ENCODE results near the gene TUBAL3. TPM values are rescaled to one million over a fixed set of nuclear protein-coding genes. Genes with fewer than 3 reads are reported as not detected.

The TUBAL3 gene
- total and polyA plus RNA-seq, 10 donors = not detected

- intact Hi-C loops (cut with DNase I; ENCODE audit: low total_unique reads) = no loop called here
- no peak overlapping the region for H3K27ac ChIP-seq
- 90 to 94% (median 91%) methylated on average over 14 of the region's 14 CpGs for WGBS, 5 donors
- H3K4me1 ChIP-seq = no peaks in the 10 kb centered on the region
- no peak for DNase-seq
- H3K4me3 ChIP-seq = no peak overlapping the region
- TF ChIP-seq CTCF (IDR thresholded peaks at IDR 0.05 in 8 of 11, conservative IDR thresholded peaks at IDR 0.05 in 3 of 11) (no peak), POLR2AphosphoS5 (IDR thresholded peaks at IDR 0.05) (no peak), POLR2A (IDR thresholded peaks at IDR 0.05) (no peak)
- H3K36me3 ChIP-seq = no peaks in the 10 kb centered on the region
- H3K27me3 ChIP-seq (replicated peaks in 1 of 7) = peaks cover 0 to 8% (median 0%) of the 10 kb centered on the region in 7 donors
- peaks cover 15 to 43% (median 36%) of the 10 kb centered on the region in 8 donors for H3K9me3 ChIP-seq
These were observed 11.1 kb downstream of the TUBAL3 start for GRCh38 chr10:5393529-5393928.

GRCh38 chr10:5391790-5392189 lies 12.8 kb downstream of the TUBAL3 start:
- no peak for DNase-seq
- 94 to 97% (median 96%) methylated on average over 3 of the region's 3 CpGs for WGBS, 5 donors

GRCh38 chr10:5390607-5391205 lies 13.9 kb downstream of the TUBAL3 start:
- WGBS, 5 donors = 92 to 100% (median 97%) methylated on average over 1 of the region's 1 CpG
- intact Hi-C loops (cut with DNase I; ENCODE audit: low total_unique reads) = no loop called here
- Histone ChIP-seq H3K4me1 (no peaks in the 10 kb centered on the region), H3K27ac (no peak overlapping the region), H3K36me3 (no peaks in the 10 kb centered on the region), H3K4me3 (no peak overlapping the region), H3K27me3 (replicated peaks in 1 of 7) (no peaks in the 10 kb centered on the region), H3K9me3 (peaks cover 15 to 44% (median 36%) of the 10 kb centered on the region in 8 donors)
- TF ChIP-seq POLR2A (IDR thresholded peaks at IDR 0.05) = no peak
- TF ChIP-seq CTCF (IDR thresholded peaks at IDR 0.05 in 8 of 11, conservative IDR thresholded peaks at IDR 0.05 in 3 of 11) = no peak
- no peak for TF ChIP-seq POLR2AphosphoS5 (IDR thresholded peaks at IDR 0.05)
- no peak for DNase-seq

More at GRCh38 chr10:5391790-5392189, 12.8 kb downstream of the TUBAL3 start:
- H3K36me3 ChIP-seq = no peaks in the 10 kb centered on the region
- no peak for TF ChIP-seq CTCF (IDR thresholded peaks at IDR 0.05 in 8 of 11, conservative IDR thresholded peaks at IDR 0.05 in 3 of 11)
- no peak for TF ChIP-seq POLR2A (IDR thresholded peaks at IDR 0.05)
- no peak for TF ChIP-seq POLR2AphosphoS5 (IDR thresholded peaks at IDR 0.05)
- intact Hi-C loops (cut with DNase I; ENCODE audit: low total_unique reads) = no loop called here
- no peaks in the 10 kb centered on the region for H3K4me1 ChIP-seq
- H3K4me3 ChIP-seq = no peak overlapping the region
- H3K27me3 ChIP-seq (replicated peaks in 1 of 7) = no peaks in the 10 kb centered on the region
- no peak overlapping the region for H3K27ac ChIP-seq
- H3K9me3 ChIP-seq = peaks cover 15 to 44% (median 36%) of the 10 kb centered on the region in 8 donors

GRCh38 chr10:5387169-5387568 lies 17.5 kb downstream of the TUBAL3 start:
- Histone ChIP-seq H3K9me3 (peaks cover 15 to 37% (median 34%) of the 10 kb centered on the region in 8 donors), H3K4me1 (no peaks in the 10 kb centered on the region), H3K36me3 (no peaks in the 10 kb centered on the region), H3K27me3 (replicated peaks in 1 of 7) (no peaks in the 10 kb centered on the region), H3K4me3 (no peak overlapping the region), H3K27ac (no peak overlapping the region)
- intact Hi-C loops (cut with DNase I; ENCODE audit: low total_unique reads) = loop anchor here (10.0 kb wide), 1 partner anchor 542 kb away; no protein-coding TSS in a partner anchor
- WGBS, 5 donors = 76 to 91% (median 87%) methylated on average over 5 of the region's 5 CpGs
- TF ChIP-seq POLR2A (IDR thresholded peaks at IDR 0.05) (no peak), CTCF (IDR thresholded peaks at IDR 0.05 in 8 of 11, conservative IDR thresholded peaks at IDR 0.05 in 3 of 11) (no peak), POLR2AphosphoS5 (IDR thresholded peaks at IDR 0.05) (no peak)
- DNase-seq = no peak

All from spleen (tissue), 11 donors.